Panc1 (cell line): Measurements from ENCODE around the gene GJA8. TPM values are rescaled to one million over a fixed set of nuclear protein-coding genes. Genes with fewer than 3 reads are reported as not detected.
A peak's percentile ranks its signal among the peaks of the same experiment; 100 is the strongest.
"Not testable (repeated sequence)": the region's sequence is repeated elsewhere in the genome, so short reads cannot be mapped to it uniquely, and the experiment has no call there.

Experiments
- ATAC-seq: fragments of 200-7000 bp; cut with Tn5 transposase; 2 replicates; pipeline ENCODE4 v1.9.1; 2020; ENCODE audit warnings: mild to moderate bottlenecking, moderate library complexity
- BruUV-seq: library from RNA; stranded (reverse); fragments of 400-500 nt; replicated peaks from 2 replicates; lab custom pipeline; 2021; lab: Mats Ljungman, UMichigan
- CTCF ChIA-PET: fragments of 300-600 bp; sonication (Branson Sonifier 250); formaldehyde crosslinking; loops from one replicate; lab custom pipeline; 2022; ENCODE audit warnings: antibody characterized with exemption; lab: Charles Lee
- POLR2A ChIA-PET: fragments of 300-600 bp; sonication (Branson Sonifier 250); formaldehyde crosslinking; loops from one replicate; lab custom pipeline; 2022; ENCODE audit warnings: antibody characterized with exemption; lab: Charles Lee
- DNase-seq: peaks from one replicate; pipeline ENCODE4 v3.0.0-alpha.2; 2010; ENCODE audit warnings: low read depth, low spot score
- H3K27ac ChIP-seq: 2 replicates; pipeline ENCODE4 v1.5.1; 2011; ENCODE audit warnings: mild to moderate bottlenecking, low read length, inconsistent platforms
- H3K27me3 ChIP-seq: fragments of 200-500 bp; sonication (Bioruptor generic); 2 replicates; pipeline ENCODE4 v1.6.0; 2014; ENCODE audit warnings: low read length, inconsistent platforms; ENCODE audit not compliant: control insufficient read depth, insufficient read depth
- H3K36me3 ChIP-seq: fragments of 200-500 bp; sonication (Bioruptor generic); 2 replicates; pipeline ENCODE4 v1.5.1; 2014; ENCODE audit warnings: inconsistent platforms, mild to moderate bottlenecking, low read length, moderate library complexity; ENCODE audit not compliant: control insufficient read depth, insufficient read depth
- H3K4me1 ChIP-seq: 2 replicates; pipeline ENCODE4 v1.5.1; 2011; ENCODE audit warnings: inconsistent platforms, mild to moderate bottlenecking, low read length, moderate library complexity; ENCODE audit not compliant: control insufficient read depth, insufficient read depth
- H3K4me3 ChIP-seq, 2 experiments: 2 replicates each; pipeline ENCODE4 v1.5.1; 2011 to 2012; ENCODE audit warnings: low read depth in 2 of 2, low read length in 2 of 2, mild to moderate bottlenecking in 2 of 2, inconsistent platforms in 1 of 2, moderate library complexity in 1 of 2
- H3K9me3 ChIP-seq: fragments of 200-500 bp; sonication (Bioruptor generic); 2 replicates; pipeline ENCODE4 v1.5.1; 2014; ENCODE audit warnings: low read depth, mild to moderate bottlenecking, inconsistent platforms, low read length, moderate library complexity; ENCODE audit not compliant: control insufficient read depth, insufficient read depth
- POLR2AphosphoS5 ChIP-seq: IDR thresholded peaks from 2 replicates; pipeline ENCODE4 v1.6.1; 2012; ENCODE audit warnings: mild to moderate bottlenecking, low read depth, low read length, moderate library complexity
- SIN3A ChIP-seq: IDR thresholded peaks from 2 replicates; pipeline ENCODE4 v1.6.1; 2012; ENCODE audit warnings: low read depth, mild to moderate bottlenecking, low read length, moderate library complexity, borderline replicate concordance; ENCODE audit not compliant: insufficient read depth
- in situ Hi-C: cut with HindIII; loops from 2 replicates; pipeline ENCODE4 v1.10.0; 2016; ENCODE audit warnings: low sequenced_read_pairs, low pct_unique_long_range_greater_than_20kb
- intact Hi-C: fragments of 100-400 bp; cut with micrococcal nuclease; formaldehyde crosslinking; loops from one replicate; pipeline ENCODE4 v1.10.0; 2022; ENCODE audit not compliant: unreplicated experiment
- total RNA-seq: library from RNA; stranded (reverse); gene quantifications from one replicate; pipeline ENCODE4 v1.2.1, GENCODE V29; 2021; ENCODE audit not compliant: unreplicated experiment

The GJA8 gene
- total RNA-seq, 1 experiment from 2014 or later, result not detected

GRCh38 chr1:147928236-147929132 is 25.9 kb downstream of the GJA8 start, which contains the start of gene GPR89B:
Gene GPR89B, plus strand, starts transcription at chr1:147928420. Its CDS starts 117 bp downstream, at chr1:147928537.
- intact Hi-C loops, H3K4me1 ChIP-seq, BruUV-seq, H3K27me3 ChIP-seq, CTCF ChIA-PET, H3K36me3 ChIP-seq, in situ Hi-C loops, POLR2A ChIA-PET, H3K9me3 ChIP-seq: not testable (repeated sequence)
- ATAC-seq (peak; percentile 100), DNase-seq (peak; percentile 45)
- Histone ChIP-seq H3K27ac (peak within 1 kb of the TSS; percentile 68; the same call in 1 of the 2 replicates), H3K4me3 (peak within 1 kb of the TSS; percentile 61 to 74)
- peak; percentile 68 for TF ChIP-seq POLR2AphosphoS5
- 0 out of 2 replicates have a peak, but pooled peaks have one; percentile 33 for TF ChIP-seq SIN3A

- H3K27ac ChIP-seq, BruUV-seq, H3K4me3 ChIP-seq, CTCF ChIA-PET, H3K36me3 ChIP-seq, in situ Hi-C loops, H3K4me1 ChIP-seq, ATAC-seq, intact Hi-C loops, POLR2A ChIA-PET, H3K27me3 ChIP-seq, DNase-seq, H3K9me3 ChIP-seq: not testable (repeated sequence)
Measured at GRCh38 chr1:147931137-147931536, 28.5 kb downstream of the GJA8 start.

DNA sequence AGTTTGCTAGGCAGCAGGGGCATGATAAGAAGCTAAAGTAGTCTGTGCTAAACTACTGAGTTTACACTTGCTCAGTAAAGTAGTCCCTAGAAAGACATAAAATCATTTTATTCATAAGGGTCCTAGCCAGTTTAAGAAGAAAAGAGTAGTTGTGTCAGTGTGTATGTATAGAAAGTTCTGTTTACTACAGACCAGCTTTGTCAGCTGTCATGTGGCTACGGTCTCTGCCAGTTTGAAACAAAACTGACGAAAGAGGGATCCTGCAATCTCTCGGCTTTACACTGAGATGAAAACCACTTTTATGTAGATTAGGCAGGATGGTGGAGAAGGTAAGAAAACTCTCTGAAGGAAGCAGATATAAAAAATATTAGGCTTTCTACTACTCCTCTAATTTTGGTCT is 32.7 kb downstream of the GJA8 start:
- in situ Hi-C loops, DNase-seq, H3K9me3 ChIP-seq, H3K27ac ChIP-seq, intact Hi-C loops, ATAC-seq, CTCF ChIA-PET, BruUV-seq, H3K36me3 ChIP-seq, POLR2A ChIA-PET, H3K27me3 ChIP-seq, H3K4me3 ChIP-seq, H3K4me1 ChIP-seq: not testable (repeated sequence)

DNA sequence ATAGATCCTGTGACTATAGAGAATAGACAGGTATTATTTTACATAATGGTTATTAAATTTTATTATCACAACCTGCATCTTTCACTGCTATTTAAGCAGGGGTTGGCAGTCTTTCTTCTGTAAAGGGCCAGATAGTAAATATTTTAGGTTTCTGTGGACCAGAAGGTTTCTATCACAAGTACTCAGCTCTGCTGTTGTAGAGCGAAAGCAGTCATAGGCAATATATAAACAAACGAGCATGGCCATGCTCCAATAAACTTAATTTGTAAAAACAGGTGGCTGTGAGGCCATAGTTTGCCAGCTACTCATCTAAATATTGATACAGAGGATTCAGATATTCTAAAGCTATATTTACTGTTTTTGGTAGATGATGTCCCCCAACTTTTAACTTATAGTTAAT is 37.9 kb downstream of the GJA8 start:
- H3K36me3 ChIP-seq, in situ Hi-C loops, H3K4me3 ChIP-seq, intact Hi-C loops, ATAC-seq, H3K27ac ChIP-seq, H3K9me3 ChIP-seq, H3K27me3 ChIP-seq, POLR2A ChIA-PET, DNase-seq, H3K4me1 ChIP-seq, CTCF ChIA-PET, BruUV-seq: not testable (repeated sequence)

DNA sequence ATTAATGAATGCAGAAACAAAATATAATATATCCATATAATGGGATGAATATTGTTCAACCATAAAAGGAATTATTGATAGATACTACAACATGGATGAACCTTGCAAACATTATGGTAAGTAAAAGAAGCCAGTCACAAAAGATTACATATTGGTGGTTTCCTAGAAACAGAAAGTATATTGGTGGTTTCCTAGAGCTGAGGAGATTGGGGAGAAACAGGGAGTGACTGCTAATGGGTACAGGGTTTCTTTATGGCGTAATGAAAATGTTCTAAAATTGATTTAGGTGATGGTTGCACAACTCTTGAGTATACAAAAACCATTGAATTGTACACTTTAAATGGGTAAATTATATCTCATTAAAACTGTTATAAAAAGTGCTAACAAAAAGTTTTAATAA is 40.0 kb downstream of the GJA8 start:
- DNase-seq, intact Hi-C loops, H3K27ac ChIP-seq, CTCF ChIA-PET, BruUV-seq, H3K27me3 ChIP-seq, H3K36me3 ChIP-seq, H3K9me3 ChIP-seq, H3K4me3 ChIP-seq, POLR2A ChIA-PET, H3K4me1 ChIP-seq, ATAC-seq, in situ Hi-C loops: not testable (repeated sequence)

DNA sequence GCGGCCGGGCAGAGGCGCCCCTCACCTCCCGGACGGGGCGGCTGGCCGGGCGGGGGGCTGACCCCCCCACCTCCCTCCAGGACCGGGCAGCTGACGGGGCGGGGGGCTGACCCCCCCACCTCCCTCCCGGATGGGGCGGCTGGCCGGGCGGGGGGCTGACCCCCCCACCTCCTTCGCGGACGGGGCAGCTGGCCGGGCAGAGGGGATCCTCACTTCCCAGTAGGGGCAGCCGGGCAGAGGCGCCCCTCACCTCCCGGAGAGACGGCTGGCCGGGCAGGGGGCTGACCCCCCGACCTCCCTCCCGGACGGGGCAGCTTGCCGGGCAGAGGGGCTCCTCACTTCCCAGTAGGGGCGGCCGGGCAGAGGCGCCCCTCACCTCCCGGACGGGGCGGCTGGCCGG is 46.9 kb downstream of the GJA8 start:
- H3K27me3 ChIP-seq, ATAC-seq, H3K4me1 ChIP-seq, H3K4me3 ChIP-seq, intact Hi-C loops, CTCF ChIA-PET, H3K36me3 ChIP-seq, in situ Hi-C loops, DNase-seq, H3K27ac ChIP-seq, BruUV-seq, H3K9me3 ChIP-seq: not testable (repeated sequence)
- POLR2A ChIA-PET, result interaction anchor here (0.6 kb wide), 1 partner anchor 52 kb away, joined by 3 read pairs; no protein-coding TSS in a partner anchor
